Esophagus muscularis mucosa (tissue), 4 donors: ENCODE results near the gene CCN5.

Experiments
- CTCF ChIP-seq, 3 experiments: fragments of 200-600 bp in 2 of 3; fragments of 450-650 bp in 1 of 3; sonication (generic) in 2 of 3; IDR thresholded peaks; one replicate each; pipeline ENCODE4 v1.5.1; 2017 to 2019; ENCODE audit warnings: antibody characterized with exemption in 3 of 3, mild to moderate bottlenecking in 2 of 3, moderate library complexity in 1 of 3
- EP300 ChIP-seq: sonication (generic); formaldehyde crosslinking; IDR thresholded peaks from one replicate; pipeline ENCODE4 v1.6.1; 2017; ENCODE audit warnings: antibody characterized with exemption
- POLR2A ChIP-seq: fragments of 450-650 bp; IDR thresholded peaks from one replicate; pipeline ENCODE4 v1.6.1; 2017; ENCODE audit warnings: antibody characterized with exemption, moderate library complexity, mild to moderate bottlenecking, low read depth
- POLR2AphosphoS5 ChIP-seq, 2 donors: sonication (generic); formaldehyde crosslinking; IDR thresholded peaks; one replicate each; pipeline ENCODE4 v1.6.1; 2017; ENCODE audit warnings: antibody characterized with exemption in 2 of 2

GRCh38 chr20:44700306-44700705, 14.9 kb upstream of the CCN5 start:
- no peak for TF ChIP-seq CTCF (IDR thresholded peaks at IDR 0.05)
- no peak for TF ChIP-seq POLR2AphosphoS5 (IDR thresholded peaks at IDR 0.05)
- TF ChIP-seq POLR2A: no peak
- TF ChIP-seq EP300: no peak
